Measurements from ENCODE around the gene ANKRD33.

- TF ChIP-seq CTCF (conservative IDR thresholded peaks at IDR 0.05 in 1 of 2, IDR thresholded peaks at IDR 0.05 in 1 of 2; ENCODE audit: extremely low read depth in 1 of 2, insufficient read depth in 1 of 2, low read depth in 1 of 2, low read length in 2 of 2) (no peak), EZH2 (IDR thresholded peaks at IDR 0.05; ENCODE audit: borderline replicate concordance, low read length) (no peak)
Observed at GRCh38 chr12:51872689-51872981, 15.3 kb upstream of the ANKRD33 start.
